ENCODE results near the gene GPR173. TPM values are rescaled to one million over a fixed set of nuclear protein-coding genes. Genes with fewer than 3 reads are reported as not detected.

GPR173 gene
- total and polyA plus RNA-seq, 2 experiments from 2014 or later = 1.2 to 3.4 TPM

GRCh38 chrX:53055244-53055849 is 6.8 kb downstream of the GPR173 start:
- H4K20me1 ChIP-seq (ENCODE audit: insufficient read depth, poor library complexity, severe bottlenecking) = no peaks in the 10 kb centered on the region

GRCh38 chrX:53056292-53056691 is 7.7 kb downstream of the GPR173 start:
- Histone ChIP-seq H3K4me1 (ENCODE audit: insufficient read depth) (no peaks in the 10 kb centered on the region), H3K4me3 (no peak overlapping the region), H2AFZ (no peak overlapping the region), H3K27ac (no peak overlapping the region), H3K79me2 (no peaks in the 10 kb centered on the region), H3K36me3 (replicated peaks; ENCODE audit: insufficient read depth, low read depth) (no peaks in the 10 kb centered on the region), H3K9me3 (ENCODE audit: low read depth) (no peaks in the 10 kb centered on the region), H4K20me1 (ENCODE audit: insufficient read depth, poor library complexity, severe bottlenecking) (no peaks in the 10 kb centered on the region), H3K27me3 (no peaks in the 10 kb centered on the region), H3K4me2 (no peak overlapping the region), H3K9me2 (replicated peaks; ENCODE audit: insufficient read depth) (no peaks in the 10 kb centered on the region)
- TF ChIP-seq CTCF (IDR thresholded peaks at IDR 0.05; ENCODE audit: poor library complexity) (no peak), EZH2phosphoT487 (IDR thresholded peaks at IDR 0.05; ENCODE audit: low read depth, severe bottlenecking, unreplicated experiment) (no peak)
- 92% methylated on average over 5 of the region's 5 CpGs for WGBS (ENCODE audit: low lambda C conversion rate, missing lambda C conversion rate)
- no peak for DNase-seq (ENCODE audit: low spot score)

More at GRCh38 chrX:53055244-53055849, 6.8 kb downstream of the GPR173 start:
- Histone ChIP-seq H3K9me2 (replicated peaks; ENCODE audit: insufficient read depth) (no peaks in the 10 kb centered on the region), H3K27me3 (no peaks in the 10 kb centered on the region), H3K4me1 (ENCODE audit: insufficient read depth) (no peaks in the 10 kb centered on the region), H3K36me3 (replicated peaks; ENCODE audit: insufficient read depth, low read depth) (no peaks in the 10 kb centered on the region), H2AFZ (no peak overlapping the region), H3K27ac (no peak overlapping the region), H3K4me3 (no peak overlapping the region), H3K79me2 (peaks cover 6% of the 10 kb centered on the region), H3K4me2 (no peak overlapping the region), H3K9me3 (ENCODE audit: low read depth) (no peaks in the 10 kb centered on the region)
- TF ChIP-seq EZH2phosphoT487 (IDR thresholded peaks at IDR 0.05; ENCODE audit: low read depth, severe bottlenecking, unreplicated experiment) = no peak
- TF ChIP-seq CTCF (IDR thresholded peaks at IDR 0.05; ENCODE audit: poor library complexity) = no peak
- TF ChIP-seq EZH2 (IDR thresholded peaks at IDR 0.05; ENCODE audit: borderline replicate concordance) = no peak
- DNase-seq (ENCODE audit: low spot score) = no peak
- WGBS (ENCODE audit: low lambda C conversion rate, missing lambda C conversion rate) = 80% methylated on average over 6 of the region's 6 CpGs

GRCh38 chrX:53065104-53065503 is 16.5 kb downstream of the GPR173 start:
- H3K79me2 ChIP-seq = no peaks in the 10 kb centered on the region
- no peaks in the 10 kb centered on the region for H4K20me1 ChIP-seq (ENCODE audit: insufficient read depth, poor library complexity, severe bottlenecking)
- 62% methylated on average over 1 of the region's 1 CpG for WGBS (ENCODE audit: low lambda C conversion rate, missing lambda C conversion rate)
- no peak overlapping the region for H3K4me2 ChIP-seq
- no peaks in the 10 kb centered on the region for H3K4me1 ChIP-seq (ENCODE audit: insufficient read depth)
- H3K36me3 ChIP-seq (replicated peaks; ENCODE audit: insufficient read depth, low read depth) = no peaks in the 10 kb centered on the region
- no peaks in the 10 kb centered on the region for H3K9me2 ChIP-seq (replicated peaks; ENCODE audit: insufficient read depth)
- no peaks in the 10 kb centered on the region for H3K27me3 ChIP-seq
- TF ChIP-seq EZH2 (IDR thresholded peaks at IDR 0.05; ENCODE audit: borderline replicate concordance) (no peak), CTCF (IDR thresholded peaks at IDR 0.05; ENCODE audit: poor library complexity) (no peak), EZH2phosphoT487 (IDR thresholded peaks at IDR 0.05; ENCODE audit: low read depth, severe bottlenecking, unreplicated experiment) (no peak)
- no peak overlapping the region for H3K4me3 ChIP-seq
- H2AFZ ChIP-seq = no peak overlapping the region
- DNase-seq (ENCODE audit: low spot score) = no peak
- no peak overlapping the region for H3K27ac ChIP-seq
- no peaks in the 10 kb centered on the region for H3K9me3 ChIP-seq (ENCODE audit: low read depth)
